Measurements from ENCODE around the gene CAPN3. TPM values are rescaled to one million over a fixed set of nuclear protein-coding genes. Genes with fewer than 3 reads are reported as not detected.

Gene CAPN3
- total RNA-seq, 3 donors from 2014 or later (not counting 1 experiment from before 2014, with no cell fraction given) = 5.5 to 10.8 (median 6.8) TPM

GRCh38 chr15:42359985-42360384 is 684 bp downstream of the CAPN3 start:
- Histone ChIP-seq H3K4me1 (ENCODE audit: control insufficient read depth, insufficient read depth, low read length) (no peaks in the 10 kb centered on the region), H3K9me3 (ENCODE audit: control insufficient read depth, insufficient read depth, low read length) (no peaks in the 10 kb centered on the region)
- 73% methylated on average over 6 of the region's 7 CpGs for WGBS (ENCODE audit: insufficient coverage)

GRCh38 chr15:42360535-42361112 is 1.3 kb downstream of the CAPN3 start:
- Mint-ChIP-seq H3K4me3 (no peak overlapping the region), H3K27me3 (ENCODE audit: low read depth in 2 of 2) (no peaks in the 10 kb centered on the region), H3K36me3 (no peaks in the 10 kb centered on the region), H3K9me3 (no peaks in the 10 kb centered on the region), H3K27ac (no peak overlapping the region), H3K4me1 (peaks cover 0 to 5% of the 10 kb centered on the region in 2 donors)
- intact Hi-C loops (cut with micrococcal nuclease) = no loop called here
- Histone ChIP-seq H3K27me3 (ENCODE audit: control insufficient read depth, insufficient read depth, low read length) (no peaks in the 10 kb centered on the region), H3K4me3 (ENCODE audit: low read length) (no peak overlapping the region), H3K27ac (ENCODE audit: low read length) (no peak overlapping the region), H3K9me3 (ENCODE audit: control insufficient read depth, insufficient read depth, low read length) (no peaks in the 10 kb centered on the region), H3K36me3 (ENCODE audit: control insufficient read depth, insufficient read depth, low read length) (no peaks in the 10 kb centered on the region), H3K4me1 (ENCODE audit: control insufficient read depth, insufficient read depth, low read length) (no peaks in the 10 kb centered on the region)
- no peak for ATAC-seq
- TF ChIP-seq CTCF (IDR thresholded peaks at IDR 0.05) = no peak
- WGBS (ENCODE audit: insufficient coverage) = 99% methylated on average over 5 of the region's 5 CpGs
- no peak for DNase-seq

More at GRCh38 chr15:42359985-42360384, 684 bp downstream of the CAPN3 start:
- Mint-ChIP-seq H3K4me3 (no peak overlapping the region), H3K9me3 (no peaks in the 10 kb centered on the region), H3K27ac (no peak overlapping the region), H3K36me3 (no peaks in the 10 kb centered on the region), H3K4me1 (peaks cover 0 to 5% of the 10 kb centered on the region in 2 donors), H3K27me3 (ENCODE audit: low read depth in 2 of 2) (no peaks in the 10 kb centered on the region)
- Histone ChIP-seq H3K27ac (ENCODE audit: low read length) (no peak overlapping the region), H3K4me3 (ENCODE audit: low read length) (no peak overlapping the region), H3K36me3 (ENCODE audit: control insufficient read depth, insufficient read depth, low read length) (no peaks in the 10 kb centered on the region), H3K27me3 (ENCODE audit: control insufficient read depth, insufficient read depth, low read length) (no peaks in the 10 kb centered on the region)
- ATAC-seq = no peak
- no peak for TF ChIP-seq CTCF (IDR thresholded peaks at IDR 0.05)
- intact Hi-C loops (cut with micrococcal nuclease) = no loop called here
- no peak for DNase-seq

GRCh38 chr15:42363487-42363886 is 4.2 kb downstream of the CAPN3 start:
- no CpG with 5 or more reads among the region's 3 CpGs for WGBS (ENCODE audit: insufficient coverage)
- Histone ChIP-seq H3K4me1 (ENCODE audit: control insufficient read depth, insufficient read depth, low read length) (no peaks in the 10 kb centered on the region), H3K4me3 (ENCODE audit: low read length) (no peak overlapping the region), H3K27ac (ENCODE audit: low read length) (no peak overlapping the region), H3K9me3 (ENCODE audit: control insufficient read depth, insufficient read depth, low read length) (no peaks in the 10 kb centered on the region), H3K36me3 (ENCODE audit: control insufficient read depth, insufficient read depth, low read length) (no peaks in the 10 kb centered on the region), H3K27me3 (ENCODE audit: control insufficient read depth, insufficient read depth, low read length) (no peaks in the 10 kb centered on the region)
- intact Hi-C loops (cut with micrococcal nuclease) = no loop called here
- ATAC-seq (no peak), DNase-seq (no peak)
- Mint-ChIP-seq H3K27me3 (ENCODE audit: low read depth in 2 of 2) (no peaks in the 10 kb centered on the region), H3K4me1 (peaks cover 0 to 5% of the 10 kb centered on the region in 2 donors), H3K4me3 (no peak overlapping the region), H3K36me3 (no peaks in the 10 kb centered on the region), H3K9me3 (no peaks in the 10 kb centered on the region), H3K27ac (no peak overlapping the region)
- no peak for TF ChIP-seq CTCF (IDR thresholded peaks at IDR 0.05)

GRCh38 chr15:42363942-42364341 is 4.6 kb downstream of the CAPN3 start:
- no peak overlapping the region for H3K27ac ChIP-seq (ENCODE audit: low read length)

More at GRCh38 chr15:42363942-42364341, 4.6 kb downstream of the CAPN3 start:
- no peak overlapping the region for H3K4me3 ChIP-seq (ENCODE audit: low read length)
- Mint-ChIP-seq H3K27me3 (ENCODE audit: low read depth in 2 of 2) (no peaks in the 10 kb centered on the region), H3K4me3 (no peak overlapping the region), H3K27ac (no peak overlapping the region), H3K9me3 (no peaks in the 10 kb centered on the region), H3K4me1 (peaks cover 0 to 5% of the 10 kb centered on the region in 2 donors), H3K36me3 (no peaks in the 10 kb centered on the region)
- no peaks in the 10 kb centered on the region for H3K9me3 ChIP-seq (ENCODE audit: control insufficient read depth, insufficient read depth, low read length)
- intact Hi-C loops (cut with micrococcal nuclease) = no loop called here
- no peaks in the 10 kb centered on the region for H3K4me1 ChIP-seq (ENCODE audit: control insufficient read depth, insufficient read depth, low read length)
- no peaks in the 10 kb centered on the region for H3K36me3 ChIP-seq (ENCODE audit: control insufficient read depth, insufficient read depth, low read length)
- no peak for ATAC-seq
- no peaks in the 10 kb centered on the region for H3K27me3 ChIP-seq (ENCODE audit: control insufficient read depth, insufficient read depth, low read length)
- TF ChIP-seq CTCF (IDR thresholded peaks at IDR 0.05) = no peak
- DNase-seq = no peak

Measured in natural killer cell (primary cell).